ENCODE results near the gene MYOF.
"Not testable (repeated sequence)": the region's sequence is repeated elsewhere in the genome, so short reads cannot be mapped to it uniquely, and the experiment has no call there.

Gene MYOF

GRCh38 chr10:93383562-93383981 lies 98.6 kb downstream of the MYOF start:
- DNase-seq: no peak

- peak; percentile 92 for DNase-seq
These were observed 102.2 kb downstream of the MYOF start for GRCh38 chr10:93379731-93380575.

GRCh38 chr10:93378997-93379730 lies 103.0 kb downstream of the MYOF start:
- peak; percentile 69 for DNase-seq

GRCh38 chr10:93378039-93378438 lies 104.1 kb downstream of the MYOF start:
- no peak for DNase-seq

GRCh38 chr10:93376372-93377293 lies 105.5 kb downstream of the MYOF start:
- peak; percentile 84 for DNase-seq

DNA sequence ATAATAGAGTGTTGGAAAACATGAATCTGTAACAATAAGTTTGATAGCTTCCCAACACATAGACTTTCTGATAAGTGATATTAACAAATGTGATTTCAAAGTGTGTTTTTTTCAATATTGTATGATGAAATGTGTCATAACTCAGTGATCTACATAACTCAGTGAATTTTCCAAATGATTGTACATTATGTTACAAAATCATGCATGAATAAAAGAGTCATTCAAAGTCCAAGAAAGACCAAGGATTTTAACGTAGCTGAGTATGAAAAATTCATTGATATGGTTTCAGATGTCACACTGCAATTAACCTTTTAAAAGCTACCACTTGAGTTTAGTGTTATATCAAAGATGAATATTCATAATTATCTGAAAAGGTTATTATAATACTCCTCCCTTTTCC lies 111.2 kb downstream of the MYOF start:
- no peak for DNase-seq

GRCh38 chr10:93369588-93370164 lies 112.5 kb downstream of the MYOF start:
- no peak for DNase-seq

GRCh38 chr10:93368210-93368609 lies 113.9 kb downstream of the MYOF start:
- no peak for DNase-seq

GRCh38 chr10:93367664-93368063 lies 114.5 kb downstream of the MYOF start:
- no peak for DNase-seq

- DNase-seq: no peak
These were observed 117.2 kb downstream of the MYOF start for GRCh38 chr10:93364966-93365365.

- DNase-seq: no peak
These were observed 118.1 kb downstream of the MYOF start for GRCh38 chr10:93363891-93364648.

DNA sequence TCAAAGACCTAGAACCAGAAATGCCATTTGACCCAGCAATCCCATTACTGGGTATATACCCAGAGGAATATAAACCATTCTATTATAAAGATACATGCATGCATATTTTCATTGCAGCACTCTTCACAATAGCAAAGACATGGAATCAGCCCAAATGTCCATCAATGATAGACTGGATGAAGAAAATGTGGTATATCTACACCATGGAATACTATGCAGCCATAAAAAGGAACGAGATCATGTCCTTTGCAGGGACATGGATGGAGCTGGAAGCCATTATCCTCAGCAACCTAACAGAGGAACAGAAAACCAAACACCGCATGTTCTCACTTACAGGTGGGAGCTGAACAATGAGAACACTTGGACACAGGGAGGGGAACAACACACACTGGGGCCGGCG lies 123.7 kb downstream of the MYOF start:
- DNase-seq: not testable (repeated sequence)

- peak; percentile 43 for DNase-seq
These were observed 124.5 kb downstream of the MYOF start for GRCh38 chr10:93357680-93358079.

GRCh38 chr10:93356516-93356915 lies 125.6 kb downstream of the MYOF start:
- no peak for DNase-seq

GRCh38 chr10:93352638-93353383 lies 129.3 kb downstream of the MYOF start:
- DNase-seq: peak; percentile 54

- no peak for DNase-seq
These were observed 135.4 kb downstream of the MYOF start for GRCh38 chr10:93346694-93347093.

DNA sequence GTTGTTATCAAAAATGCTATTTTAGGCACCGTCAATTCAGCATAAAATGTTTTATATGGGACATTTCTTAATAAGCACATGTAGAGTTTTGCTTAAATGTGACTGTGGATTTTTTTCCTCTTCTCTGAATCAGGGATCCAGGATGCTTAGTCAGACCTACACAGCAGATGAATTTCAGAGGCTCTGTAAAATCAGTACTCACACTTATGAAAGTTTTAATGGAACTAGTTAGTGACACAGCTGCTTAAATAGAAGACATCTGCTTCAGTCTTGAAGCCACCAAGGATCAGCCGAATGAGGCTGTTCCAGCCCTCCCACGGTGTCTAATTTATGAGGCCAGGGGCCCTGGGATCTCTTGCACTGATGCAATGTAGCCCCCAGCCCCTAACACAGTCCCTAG lies 136.0 kb downstream of the MYOF start:
- DNase-seq: peak; percentile 35

DNA sequence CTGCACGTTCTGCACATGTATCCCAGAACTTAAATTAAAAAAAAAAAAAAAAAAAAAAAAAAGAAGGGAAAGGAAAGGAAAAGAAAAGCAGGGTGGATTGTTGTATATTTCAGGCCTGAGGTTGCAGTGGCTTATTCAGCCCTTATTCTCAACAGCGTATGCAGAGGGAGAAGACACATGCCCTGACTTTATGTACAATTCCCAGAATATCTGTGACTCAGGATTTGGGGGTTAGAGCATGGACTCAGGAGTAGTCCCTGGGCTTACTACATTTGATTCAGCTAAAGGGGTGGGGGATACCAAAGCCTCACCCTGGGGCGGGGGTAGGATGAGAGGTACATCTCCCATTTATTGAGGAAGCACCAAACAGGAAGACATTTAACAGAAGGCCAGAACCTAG lies 137.4 kb downstream of the MYOF start:
- no peak for DNase-seq

- no peak for DNase-seq
These were observed 139.2 kb downstream of the MYOF start for GRCh38 chr10:93342921-93343320.

GRCh38 chr10:93342366-93342765 lies 139.8 kb downstream of the MYOF start:
- no peak for DNase-seq

DNA sequence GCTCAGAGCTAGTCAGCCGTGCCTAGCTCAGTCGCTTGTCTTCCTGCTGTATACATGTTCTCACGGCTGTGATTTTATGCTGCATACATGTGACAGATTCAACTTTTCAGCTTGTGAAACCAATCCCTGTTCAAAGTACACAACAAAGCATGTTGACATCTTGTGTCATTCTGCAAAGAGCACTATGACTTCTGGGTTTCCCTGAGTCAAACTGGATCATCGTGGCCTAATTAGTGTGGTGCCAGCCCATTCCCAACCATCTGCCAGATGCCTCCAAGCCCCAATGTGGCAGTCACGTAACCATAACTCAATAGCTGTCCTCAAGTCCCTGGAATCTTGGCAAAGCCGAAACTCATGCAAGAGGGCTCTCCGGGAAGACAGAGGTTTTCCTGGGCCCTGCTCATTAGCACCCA lies 144.8 kb downstream of the MYOF start:
- no peak for DNase-seq
